Astrocyte (in vitro differentiated cells and primary cell): Measurements from ENCODE around the gene PYM1.

Experiments used
- CTCF ChIP-seq: IDR thresholded peaks from 2 replicates; pipeline ENCODE4 v1.5.1; 2011; ENCODE audit warnings: low read depth, mild to moderate bottlenecking, inconsistent platforms, low read length, moderate library complexity; ENCODE audit not compliant: insufficient read depth
- EZH2 ChIP-seq: IDR thresholded peaks from 2 replicates; pipeline ENCODE4 v1.6.1; 2012; ENCODE audit warnings: mild to moderate bottlenecking, low read length, inconsistent platforms; ENCODE audit not compliant: insufficient read depth

GRCh38 chr12:55912908-55913307, 14.8 kb downstream of the PYM1 start:
- no peak for TF ChIP-seq CTCF
- TF ChIP-seq EZH2 = no peak
